ENCODE results near the gene SETD1A. TPM values are rescaled to one million over a fixed set of nuclear protein-coding genes. Genes with fewer than 3 reads are reported as not detected.

SETD1A gene
- total and polyA plus RNA-seq, 7 donors: 2.4 to 16.0 (median 5.6) TPM

DNA sequence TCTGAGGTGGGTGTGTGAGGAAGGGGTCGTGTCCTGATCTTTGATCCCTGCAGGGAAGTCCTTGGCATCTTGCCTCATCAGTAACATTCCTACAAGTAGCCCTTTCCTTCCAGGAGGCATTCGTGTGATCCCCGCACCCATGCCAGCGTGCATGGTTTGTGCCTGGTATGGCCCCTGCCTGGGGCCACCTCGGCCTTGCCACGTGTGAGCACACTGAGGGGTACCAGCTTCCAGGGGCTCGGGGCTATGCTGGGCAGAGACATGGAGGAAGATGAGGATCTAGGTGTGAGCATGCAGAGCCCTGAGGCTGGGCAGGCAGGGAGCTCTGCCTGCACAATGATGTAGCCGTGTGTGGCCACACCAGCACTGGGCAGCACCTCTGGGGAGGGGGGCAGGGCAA is 33.5 kb downstream of the SETD1A start:
- DNase-seq: no peak
- Histone ChIP-seq H3K9me3 (no peaks in the 10 kb centered on the region), H3K27ac (no peak overlapping the region), H3K4me3 (no peak overlapping the region), H3K27me3 (no peaks in the 10 kb centered on the region), H3K4me1 (peaks cover 0 to 6% (median 2%) of the 10 kb centered on the region in 4 donors), H3K36me3 (peaks cover 0 to 6% (median 2%) of the 10 kb centered on the region in 4 donors)
- intact Hi-C loops (cut with DNase I): no loop called here
- TF ChIP-seq, protein P1, sequence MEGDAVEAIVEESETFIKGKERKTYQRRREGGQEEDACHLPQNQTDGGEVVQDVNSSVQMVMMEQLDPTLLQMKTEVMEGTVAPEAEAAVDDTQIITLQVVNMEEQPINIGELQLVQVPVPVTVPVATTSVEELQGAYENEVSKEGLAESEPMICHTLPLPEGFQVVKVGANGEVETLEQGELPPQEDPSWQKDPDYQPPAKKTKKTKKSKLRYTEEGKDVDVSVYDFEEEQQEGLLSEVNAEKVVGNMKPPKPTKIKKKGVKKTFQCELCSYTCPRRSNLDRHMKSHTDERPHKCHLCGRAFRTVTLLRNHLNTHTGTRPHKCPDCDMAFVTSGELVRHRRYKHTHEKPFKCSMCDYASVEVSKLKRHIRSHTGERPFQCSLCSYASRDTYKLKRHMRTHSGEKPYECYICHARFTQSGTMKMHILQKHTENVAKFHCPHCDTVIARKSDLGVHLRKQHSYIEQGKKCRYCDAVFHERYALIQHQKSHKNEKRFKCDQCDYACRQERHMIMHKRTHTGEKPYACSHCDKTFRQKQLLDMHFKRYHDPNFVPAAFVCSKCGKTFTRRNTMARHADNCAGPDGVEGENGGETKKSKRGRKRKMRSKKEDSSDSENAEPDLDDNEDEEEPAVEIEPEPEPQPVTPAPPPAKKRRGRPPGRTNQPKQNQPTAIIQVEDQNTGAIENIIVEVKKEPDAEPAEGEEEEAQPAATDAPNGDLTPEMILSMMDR (IDR thresholded peaks at IDR 0.05): no peak
- TF ChIP-seq POLR2A (IDR thresholded peaks at IDR 0.05): no peak
- TF ChIP-seq POLR2AphosphoS5 (IDR thresholded peaks at IDR 0.05): no peak
- TF ChIP-seq EP300 (IDR thresholded peaks at IDR 0.05): no peak
- WGBS, 2 donors: 77 to 87% methylated on average over 8 of the region's 8 CpGs

DNA sequence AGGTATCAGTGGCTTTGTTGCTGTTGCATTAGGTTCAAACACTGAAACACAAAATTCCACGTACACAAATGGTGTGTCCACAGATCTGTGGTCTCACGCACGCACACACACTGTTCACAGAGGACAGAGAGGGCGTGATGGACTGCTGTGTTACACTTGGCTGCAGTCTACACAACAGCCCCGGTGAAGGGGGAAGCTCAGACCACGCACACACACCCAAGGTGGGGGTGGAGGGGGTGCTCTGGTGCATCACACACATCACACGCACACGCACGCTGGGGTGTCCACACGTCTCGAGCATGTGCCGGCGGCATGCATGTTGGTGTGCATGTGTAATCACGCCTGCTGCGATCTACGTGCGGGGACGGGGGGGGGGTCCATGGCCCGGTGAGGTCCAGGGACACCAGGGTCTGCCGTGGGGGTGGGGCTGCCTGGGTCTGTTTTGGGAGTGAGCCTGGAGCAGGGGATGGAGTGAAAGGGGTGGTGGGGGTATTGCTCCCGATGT is 34.8 kb downstream of the SETD1A start:
- DNase-seq: no peak
- Histone ChIP-seq H3K36me3 (peaks cover 0 to 6% (median 2%) of the 10 kb centered on the region in 4 donors), H3K4me1 (peaks cover 0 to 13% (median 9%) of the 10 kb centered on the region in 4 donors), H3K27ac (no peak overlapping the region), H3K9me3 (no peaks in the 10 kb centered on the region), H3K27me3 (no peaks in the 10 kb centered on the region), H3K4me3 (no peak overlapping the region)
- WGBS, 2 donors: 90 to 92% methylated on average over 21 of the region's 21 CpGs
- intact Hi-C loops (cut with DNase I): no loop called here
- TF ChIP-seq POLR2AphosphoS5 (IDR thresholded peaks at IDR 0.05) (no peak), POLR2A (IDR thresholded peaks at IDR 0.05) (no peak), EP300 (IDR thresholded peaks at IDR 0.05) (no peak)
- TF ChIP-seq, protein P1 (IDR thresholded peaks at IDR 0.05): no peak

DNA sequence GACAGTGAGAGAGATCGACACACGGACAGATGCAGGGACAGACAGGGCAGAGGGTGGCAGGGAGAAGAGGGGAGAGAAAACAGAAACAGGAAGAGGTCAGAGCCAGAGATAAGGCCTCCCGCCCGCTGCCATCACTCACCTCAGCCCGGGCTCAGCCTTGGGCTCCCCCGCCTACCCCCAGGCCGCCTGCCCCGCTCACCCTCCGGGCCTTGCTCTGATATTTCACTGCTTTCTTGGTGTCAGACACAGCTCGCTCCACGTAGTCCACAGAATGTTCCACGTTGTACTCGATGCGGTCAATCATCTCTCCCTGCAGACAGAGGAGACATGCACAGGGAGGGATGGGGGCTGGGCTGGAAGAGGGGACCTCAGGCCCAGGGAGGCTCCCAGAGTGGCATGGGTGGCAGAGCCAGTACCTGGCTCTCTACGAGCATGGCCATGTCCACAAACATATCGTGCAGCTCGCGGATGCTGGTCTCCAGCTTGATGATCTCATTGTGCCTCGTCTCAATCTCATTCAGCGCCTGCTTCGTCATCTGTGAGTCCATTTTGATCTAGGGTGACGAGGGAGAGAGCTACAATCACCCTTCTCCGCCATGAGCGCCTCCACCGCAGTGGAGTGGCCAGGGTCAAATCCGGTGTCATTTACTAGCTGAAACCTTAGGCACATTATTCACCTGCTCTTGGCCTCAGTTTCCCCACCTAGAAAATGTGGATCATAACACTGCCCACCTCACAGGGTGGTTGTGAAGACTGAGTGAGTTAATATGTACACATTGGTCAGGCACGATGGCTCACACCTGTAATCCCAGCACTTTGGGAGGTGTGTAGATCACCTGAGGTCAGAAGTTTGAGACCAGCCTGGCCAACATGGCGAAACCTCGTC is 35.6 kb downstream of the SETD1A start:
- no peaks in the 10 kb centered on the region for H3K27me3 ChIP-seq
- peaks cover 0 to 19% (median 13%) of the 10 kb centered on the region in 4 donors for H3K4me1 ChIP-seq
- H3K4me3 ChIP-seq: no peak overlapping the region
- peaks cover 0 to under 1% (median 0%) of the 10 kb centered on the region in 4 donors for H3K36me3 ChIP-seq
- H3K9me3 ChIP-seq: no peaks in the 10 kb centered on the region
- no peak for TF ChIP-seq EP300 (IDR thresholded peaks at IDR 0.05)
- TF ChIP-seq POLR2A (IDR thresholded peaks at IDR 0.05): no peak
- no peak for TF ChIP-seq POLR2AphosphoS5 (IDR thresholded peaks at IDR 0.05)
- TF ChIP-seq, protein P1 (IDR thresholded peaks at IDR 0.05): no peak
- 86% methylated on average over 29 of the region's 29 CpGs for WGBS, 2 donors
- intact Hi-C loops (cut with DNase I): no loop called here
- H3K27ac ChIP-seq: no peak overlapping the region
- no peak for DNase-seq

DNA sequence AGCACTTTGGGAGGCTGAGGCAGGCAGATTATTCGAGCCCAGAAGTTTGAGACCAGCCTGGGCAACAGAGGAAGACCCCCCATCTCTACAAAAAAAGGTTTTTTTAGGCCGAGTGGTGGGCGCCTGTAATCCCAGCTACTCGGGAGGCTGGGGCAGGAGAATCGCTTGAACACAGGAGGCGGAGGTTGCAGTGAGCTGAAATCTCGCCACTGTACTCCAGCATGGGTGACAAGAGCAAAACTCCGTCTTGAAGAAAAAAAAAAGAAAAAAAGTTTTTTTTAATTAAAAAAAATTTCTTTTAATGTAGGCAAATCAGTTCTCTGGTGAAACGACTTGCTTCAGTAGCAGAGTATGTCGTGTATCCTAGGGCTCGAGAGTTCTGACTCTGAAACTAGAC is 38.4 kb downstream of the SETD1A start:
- H3K36me3 ChIP-seq: no peaks in the 10 kb centered on the region
- TF ChIP-seq POLR2A (IDR thresholded peaks at IDR 0.05) (no peak), POLR2AphosphoS5 (IDR thresholded peaks at IDR 0.05) (no peak)
- TF ChIP-seq, protein P1 (IDR thresholded peaks at IDR 0.05): no peak
- DNase-seq: no peak
- no peaks in the 10 kb centered on the region for H3K9me3 ChIP-seq
- peaks cover 0 to 19% (median 13%) of the 10 kb centered on the region in 4 donors for H3K4me1 ChIP-seq
- 65 to 81% methylated on average over 11 of the region's 11 CpGs for WGBS, 2 donors
- H3K4me3 ChIP-seq: peak overlapping the region in 3 of 4 donors; percentile 53 to 66 (median 65)
- H3K27ac ChIP-seq: peak overlapping the region; percentile 81 to 87 (median 87)
- no peaks in the 10 kb centered on the region for H3K27me3 ChIP-seq
- intact Hi-C loops (cut with DNase I): loop anchor here (2.0 to 5.0 kb wide), 2 partner anchors 79 to 146 kb away; partner anchors contain the start of genes ZNF646 and ZNF668

Data from sigmoid colon (tissue), 7 donors.